Stimulated activated effector memory CD8-positive, alpha-beta T cell treated with anti-CD3 and anti-CD28 coated beads, Interleukin-12 subunit alpha, Interleukin-12 subunit beta, amount 100 ng/mL, for 72 hours (primary cell): Measurements from ENCODE around the gene CFHR4.
"Not testable (repeated sequence)": the region's sequence is repeated elsewhere in the genome, so short reads cannot be mapped to it uniquely, and the experiment has no call there.

Experiments used
- ATAC-seq: fragments of 150-1000 bp; cut with Tn5 transposase; 2 replicates; pipeline ENCODE4 v1.10.0; 2021
- DNase-seq, 2 donors: peaks; one replicate each; pipeline ENCODE4 v3.0.0; 2021 to 2022; ENCODE audit warnings: low spot score in 2 of 2
- H3K27ac Mint-ChIP-seq: one replicate; pipeline ENCODE4 v1.8.0; 2022; ENCODE audit warnings: mild to moderate bottlenecking, mixed read lengths
- H3K36me3 Mint-ChIP-seq: one replicate; pipeline ENCODE4 v1.8.0; 2022; ENCODE audit warnings: mild to moderate bottlenecking, mixed read lengths
- H3K4me1 Mint-ChIP-seq: one replicate; pipeline ENCODE4 v1.8.0; 2022; ENCODE audit warnings: mixed read lengths
- H3K4me3 Mint-ChIP-seq: one replicate; pipeline ENCODE4 v1.8.0; 2022; ENCODE audit warnings: mild to moderate bottlenecking, mixed read lengths
- H3K9me3 Mint-ChIP-seq: one replicate; pipeline ENCODE4 v1.8.0; 2022; ENCODE audit warnings: mixed read lengths

CFHR4 gene

GRCh38 chr1:196887515-196888239, at the start of gene CFHR4:
Gene CFHR4 (plus strand): TSS chr1:196888052. CDS start chr1:196888151, 99 bp downstream.
- H3K36me3 Mint-ChIP-seq, result no peaks in the 10 kb centered on the region
- ATAC-seq (peak; percentile 70), DNase-seq (no peak)
- H3K4me3 Mint-ChIP-seq, result no peak within 1 kb of the TSS
- H3K27ac Mint-ChIP-seq, result no peak within 1 kb of the TSS
- no peaks in the 10 kb centered on the region for H3K4me1 Mint-ChIP-seq
- H3K9me3 Mint-ChIP-seq, result peaks cover 8% of the 10 kb centered on the region

GRCh38 chr1:196849613-196850492, 38.0 kb upstream of the CFHR4 start:
- not testable (repeated sequence) for H3K9me3 Mint-ChIP-seq, H3K4me3 Mint-ChIP-seq, H3K27ac Mint-ChIP-seq, ATAC-seq, H3K36me3 Mint-ChIP-seq, H3K4me1 Mint-ChIP-seq, DNase-seq

- H3K36me3 Mint-ChIP-seq, result no peaks in the 10 kb centered on the region
- DNase-seq, result no peak
- H3K4me3 Mint-ChIP-seq, result no peak overlapping the region
- no peaks in the 10 kb centered on the region for H3K4me1 Mint-ChIP-seq
- peaks cover 8% of the 10 kb centered on the region for H3K9me3 Mint-ChIP-seq
- no peak overlapping the region for H3K27ac Mint-ChIP-seq
- peak; percentile 26 for ATAC-seq
Observed at GRCh38 chr1:196856053-196856452, 31.8 kb upstream of the CFHR4 start.

- no peaks in the 10 kb centered on the region for H3K36me3 Mint-ChIP-seq
- ATAC-seq (no peak), DNase-seq (no peak)
- H3K4me1 Mint-ChIP-seq, result no peaks in the 10 kb centered on the region
- peaks cover 8% of the 10 kb centered on the region for H3K9me3 Mint-ChIP-seq
- H3K4me3 Mint-ChIP-seq, result no peak overlapping the region
- H3K27ac Mint-ChIP-seq, result no peak overlapping the region
Observed at GRCh38 chr1:196857188-196857587, 30.7 kb upstream of the CFHR4 start.

DNA sequence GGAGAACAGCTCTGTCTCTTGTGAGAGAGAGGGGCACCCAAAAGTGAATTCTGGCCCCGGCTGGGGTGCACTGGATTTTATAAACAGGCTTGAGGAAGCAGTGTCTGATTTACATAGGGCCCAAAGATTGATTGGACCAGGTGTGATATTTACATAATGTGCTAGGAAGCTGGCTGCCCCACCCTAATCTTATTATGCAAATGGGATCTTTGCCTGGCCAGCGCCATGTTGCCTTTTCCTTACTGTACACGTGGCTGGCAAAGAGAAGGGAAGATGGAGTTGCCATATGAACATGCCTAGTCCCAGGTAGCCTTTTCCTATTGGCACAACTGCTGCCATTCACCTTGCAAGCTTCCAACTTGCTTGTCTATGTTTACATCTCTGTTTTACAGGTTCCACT, 29.0 kb upstream of the CFHR4 start:
- Mint-ChIP-seq H3K9me3 (peaks cover 8% of the 10 kb centered on the region), H3K36me3 (no peaks in the 10 kb centered on the region), H3K27ac (no peak overlapping the region), H3K4me1 (no peaks in the 10 kb centered on the region), H3K4me3 (no peak overlapping the region)
- DNase-seq (no peak), ATAC-seq (no peak)

DNA sequence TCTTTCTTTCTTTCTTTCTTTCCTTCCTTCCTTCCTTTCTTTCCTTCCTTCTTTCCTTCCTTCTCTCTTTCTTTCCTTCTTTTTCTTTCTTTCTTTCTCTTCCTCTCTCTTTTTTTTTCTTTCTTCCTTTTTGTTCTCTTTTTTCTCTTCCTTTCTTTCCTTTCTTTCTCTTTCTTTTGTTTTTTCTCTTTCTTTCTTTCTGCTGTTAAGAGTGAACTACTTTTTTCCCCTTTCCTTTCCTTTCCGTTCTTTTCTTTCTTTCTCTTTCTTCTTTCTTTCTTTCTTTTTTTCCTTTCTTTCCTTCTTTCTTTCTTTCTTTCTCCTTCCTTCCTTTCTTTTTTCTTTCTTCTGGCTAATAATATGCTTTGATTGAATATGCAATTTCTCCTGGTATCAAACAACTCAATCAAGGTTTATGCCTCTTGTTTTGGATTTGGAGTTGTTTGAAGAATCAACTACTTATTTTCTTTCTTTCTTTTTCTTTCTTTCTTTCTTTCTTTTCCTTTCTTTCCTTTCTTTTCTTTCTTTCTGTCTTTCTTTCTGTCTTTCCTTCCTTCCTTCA, 27.4 kb upstream of the CFHR4 start:
- Mint-ChIP-seq H3K9me3 (peaks cover 12% of the 10 kb centered on the region), H3K4me3 (no peak overlapping the region), H3K4me1 (no peaks in the 10 kb centered on the region)

DNA sequence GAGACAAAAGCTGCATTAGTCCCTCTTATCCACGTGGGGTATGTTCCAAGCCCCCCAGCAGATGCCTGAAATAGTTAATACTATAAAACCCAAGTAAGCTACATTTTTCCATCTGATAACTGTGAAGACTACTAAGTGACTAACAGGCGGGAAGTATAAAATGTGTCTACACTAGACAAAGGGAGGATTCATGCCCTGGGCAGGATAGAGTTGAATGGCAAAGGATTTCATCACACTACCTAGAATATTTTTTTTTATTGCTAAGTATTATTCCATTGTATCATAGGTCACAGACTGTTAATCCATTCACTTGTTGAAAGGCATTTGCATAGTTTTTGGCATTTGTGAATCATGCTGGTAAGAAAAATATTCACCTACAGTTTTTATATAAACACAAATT, 26.4 kb upstream of the CFHR4 start:
- Mint-ChIP-seq H3K4me1 (no peaks in the 10 kb centered on the region), H3K36me3 (no peaks in the 10 kb centered on the region), H3K4me3 (no peak overlapping the region), H3K27ac (no peak overlapping the region), H3K9me3 (peaks cover 12% of the 10 kb centered on the region)
- DNase-seq, result no peak
- no peak for ATAC-seq

More for the DNA sequence above, 27.4 kb upstream of the CFHR4 start:
- Mint-ChIP-seq H3K36me3 (no peaks in the 10 kb centered on the region), H3K27ac (no peak overlapping the region)
- ATAC-seq (no peak), DNase-seq (no peak)

DNA sequence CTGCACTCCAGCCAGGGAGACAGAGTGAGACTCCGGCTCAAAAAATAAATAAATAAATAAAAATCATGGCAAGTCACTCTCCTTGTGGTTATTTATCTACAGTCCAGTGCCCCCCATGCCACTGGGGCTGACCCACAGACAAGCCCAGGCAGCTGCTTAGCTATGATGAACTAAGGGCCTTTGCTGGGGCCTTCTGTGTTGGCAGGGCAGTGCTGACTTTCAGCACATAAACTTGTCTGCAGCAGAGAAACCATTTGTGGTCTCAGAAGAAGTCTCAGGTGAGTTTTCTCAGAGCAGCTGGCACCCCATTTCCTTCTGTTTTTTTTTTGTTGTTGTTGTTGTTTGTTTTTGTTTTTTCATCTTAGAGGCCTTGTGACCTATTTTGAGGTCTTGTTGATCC, 20.9 kb upstream of the CFHR4 start:
- no peak overlapping the region for H3K4me3 Mint-ChIP-seq
- no peak overlapping the region for H3K27ac Mint-ChIP-seq
- no peaks in the 10 kb centered on the region for H3K4me1 Mint-ChIP-seq
- H3K36me3 Mint-ChIP-seq, result no peaks in the 10 kb centered on the region
- no peak for ATAC-seq
- no peak for DNase-seq
- peaks cover 4% of the 10 kb centered on the region for H3K9me3 Mint-ChIP-seq

DNA sequence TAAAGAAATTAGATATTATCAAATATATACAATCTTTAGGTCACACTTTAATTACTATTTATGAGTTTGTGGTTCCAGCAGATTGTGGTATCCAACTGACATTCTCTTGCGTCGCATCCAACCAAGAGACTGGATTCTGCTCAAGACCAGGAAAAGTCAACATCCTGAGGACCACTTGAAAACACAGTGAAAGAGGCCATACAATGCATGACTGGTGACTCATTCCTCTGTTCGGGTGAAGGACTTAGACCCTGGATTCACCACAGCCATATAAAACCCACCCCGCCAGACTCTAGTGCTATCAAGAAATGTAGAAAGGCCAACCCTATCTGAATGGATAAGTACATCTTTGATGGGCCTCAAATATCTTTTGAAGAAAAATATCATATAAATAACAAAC, 14.5 kb upstream of the CFHR4 start:
- ATAC-seq (no peak), DNase-seq (no peak)
- H3K4me1 Mint-ChIP-seq, result no peaks in the 10 kb centered on the region
- H3K4me3 Mint-ChIP-seq, result no peak overlapping the region
- H3K27ac Mint-ChIP-seq, result no peak overlapping the region
- no peaks in the 10 kb centered on the region for H3K36me3 Mint-ChIP-seq
- no peaks in the 10 kb centered on the region for H3K9me3 Mint-ChIP-seq

DNA sequence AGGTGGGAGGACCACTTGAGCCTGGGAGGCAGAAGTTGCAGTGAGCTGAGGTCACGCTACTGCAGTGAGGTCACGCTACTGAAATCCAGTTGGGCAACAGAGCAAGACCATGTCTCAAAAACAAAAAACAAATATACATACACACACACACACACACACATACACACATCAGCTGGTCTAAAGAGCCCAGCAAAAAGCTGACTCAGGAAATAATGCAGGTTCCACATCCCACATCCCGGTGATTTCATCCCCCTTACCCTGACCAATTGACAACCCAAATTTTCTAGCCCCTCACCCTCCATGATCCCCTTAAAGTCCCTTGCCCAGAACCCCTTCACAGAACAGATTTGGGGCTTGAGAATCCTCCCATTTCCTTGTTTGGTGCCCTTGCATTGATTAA, 11.9 kb upstream of the CFHR4 start:
- DNase-seq (no peak), ATAC-seq (no peak)
- no peaks in the 10 kb centered on the region for H3K9me3 Mint-ChIP-seq
- H3K4me1 Mint-ChIP-seq, result no peaks in the 10 kb centered on the region
- no peak overlapping the region for H3K4me3 Mint-ChIP-seq
- no peaks in the 10 kb centered on the region for H3K36me3 Mint-ChIP-seq
- no peak overlapping the region for H3K27ac Mint-ChIP-seq

DNA sequence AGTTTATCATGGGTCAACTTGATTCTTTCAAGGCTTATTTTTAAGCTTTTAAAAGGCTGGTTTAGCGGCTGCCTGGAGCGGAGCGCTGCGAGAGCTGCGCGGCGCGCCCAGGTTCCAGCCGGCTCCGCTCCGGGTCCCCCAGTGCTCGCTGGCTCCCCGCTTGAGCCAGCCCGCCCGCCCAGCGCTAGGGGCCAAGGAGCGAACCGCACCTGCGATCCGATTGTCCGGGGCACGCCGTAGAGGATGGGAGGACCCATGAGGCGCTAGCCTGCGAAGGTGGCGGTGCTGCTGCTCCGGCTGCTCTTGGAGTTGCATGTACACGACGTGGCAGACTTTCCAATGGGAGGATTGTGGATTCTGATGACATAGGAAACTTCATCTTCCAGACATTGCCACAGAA, 9.9 kb upstream of the CFHR4 start:
- Mint-ChIP-seq H3K9me3 (peaks cover 4% of the 10 kb centered on the region), H3K36me3 (no peaks in the 10 kb centered on the region), H3K27ac (no peak overlapping the region), H3K4me3 (no peak overlapping the region), H3K4me1 (no peaks in the 10 kb centered on the region)
- no peak for ATAC-seq
- no peak for DNase-seq

DNA sequence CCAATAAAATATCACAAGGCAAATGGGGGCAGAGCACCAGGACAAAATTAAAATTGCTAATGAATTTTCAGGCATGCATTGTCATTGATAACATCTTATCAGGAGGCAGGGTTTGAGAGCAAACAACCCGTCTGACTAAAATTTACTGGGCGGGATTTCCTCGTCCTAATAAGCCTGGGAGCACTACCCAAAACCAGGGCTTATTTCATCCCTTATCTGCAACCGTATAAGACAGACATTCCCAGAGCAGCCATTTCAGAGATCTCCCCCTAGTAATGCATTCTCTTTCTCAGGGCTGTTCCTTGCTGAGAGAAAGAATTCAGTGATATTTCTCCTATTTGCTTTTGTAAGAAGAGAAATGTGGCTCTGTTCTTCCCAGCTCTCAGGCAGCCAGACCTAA, 1.3 kb upstream of the CFHR4 start:
- H3K4me3 Mint-ChIP-seq, H3K27ac Mint-ChIP-seq, H3K36me3 Mint-ChIP-seq, H3K4me1 Mint-ChIP-seq, H3K9me3 Mint-ChIP-seq, ATAC-seq, DNase-seq: not testable (repeated sequence)

DNA sequence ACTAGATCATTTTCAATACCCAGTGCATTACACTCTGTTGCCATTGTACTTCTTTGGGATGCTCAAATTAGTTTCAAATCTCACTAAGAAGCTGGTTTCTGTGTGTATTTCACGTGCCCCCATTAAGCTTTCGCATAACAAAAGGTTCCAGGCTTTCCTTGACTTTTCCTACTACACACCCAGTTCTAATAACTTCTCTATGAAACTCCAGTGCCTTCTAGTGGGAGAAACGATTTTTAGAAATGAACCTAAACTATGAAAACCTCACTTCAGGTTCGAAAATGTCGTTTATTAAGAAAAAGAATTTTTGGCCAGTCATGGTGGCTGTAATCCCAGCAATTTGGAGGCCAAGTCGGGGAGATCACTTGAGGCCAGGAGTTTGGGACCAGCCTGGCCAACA, 2.8 kb downstream of the CFHR4 start:
- ATAC-seq, result no peak
- DNase-seq, result no peak
- Mint-ChIP-seq H3K4me1 (no peaks in the 10 kb centered on the region), H3K4me3 (no peak overlapping the region), H3K9me3 (no peaks in the 10 kb centered on the region), H3K27ac (no peak overlapping the region), H3K36me3 (no peaks in the 10 kb centered on the region)

DNA sequence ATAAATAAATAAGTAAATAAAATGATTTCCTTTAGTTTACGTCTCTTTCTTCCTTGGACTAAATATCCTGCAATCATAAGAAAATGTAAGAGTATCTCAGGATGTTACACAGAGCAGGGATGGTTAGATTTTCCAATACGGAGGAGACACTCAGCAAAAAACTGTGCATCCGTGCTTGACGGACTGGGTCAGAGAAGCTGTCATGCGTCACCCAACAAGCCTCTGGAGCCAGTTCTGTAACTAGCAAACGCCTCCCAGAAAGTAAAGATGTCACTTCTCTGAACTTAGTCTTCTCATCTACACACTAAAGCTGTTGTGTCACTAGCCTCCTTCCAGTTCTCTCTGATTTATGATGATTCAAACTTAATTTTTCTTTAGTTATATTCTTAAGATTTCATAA, 3.4 kb downstream of the CFHR4 start:
- no peaks in the 10 kb centered on the region for H3K36me3 Mint-ChIP-seq
- no peaks in the 10 kb centered on the region for H3K4me1 Mint-ChIP-seq
- H3K9me3 Mint-ChIP-seq, result no peaks in the 10 kb centered on the region
- DNase-seq (no peak), ATAC-seq (no peak)
- no peak overlapping the region for H3K4me3 Mint-ChIP-seq
- H3K27ac Mint-ChIP-seq, result no peak overlapping the region

GRCh38 chr1:196896355-196896754, 8.5 kb downstream of the CFHR4 start:
- no peaks in the 10 kb centered on the region for H3K36me3 Mint-ChIP-seq
- H3K9me3 Mint-ChIP-seq, result no peaks in the 10 kb centered on the region
- no peak overlapping the region for H3K4me3 Mint-ChIP-seq
- ATAC-seq (no peak), DNase-seq (no peak)
- H3K4me1 Mint-ChIP-seq, result no peaks in the 10 kb centered on the region
- H3K27ac Mint-ChIP-seq, result no peak overlapping the region
